OCI-M1 (cell line): Measurements from ENCODE around the gene STK10.
A peak's percentile ranks its signal among the peaks of the same experiment; 100 is the strongest.

Experiments used
- DNase-seq: peaks from one replicate; lab custom pipeline; 2025; lab: John Stamatoyannopoulos, UW

Gene STK10

GRCh38 chr5:172051643-172052339 lies 136.2 kb downstream of the STK10 start:
- DNase-seq = no peak

- DNase-seq = no peak
These were observed 137.9 kb downstream of the STK10 start for GRCh38 chr5:172050080-172050479.

GRCh38 chr5:172049226-172049796 lies 138.7 kb downstream of the STK10 start:
- no peak for DNase-seq

- DNase-seq = no peak
These were observed 139.4 kb downstream of the STK10 start for GRCh38 chr5:172048539-172049101.

- DNase-seq = no peak
These were observed 139.9 kb downstream of the STK10 start for GRCh38 chr5:172048170-172048422.

GRCh38 chr5:172046593-172046992 lies 141.4 kb downstream of the STK10 start:
- DNase-seq = no peak

- DNase-seq = no peak
These were observed 142.8 kb downstream of the STK10 start for GRCh38 chr5:172045315-172045632.

GRCh38 chr5:172044631-172045314 lies 143.3 kb downstream of the STK10 start:
- no peak for DNase-seq

GRCh38 chr5:172043865-172044264 lies 144.2 kb downstream of the STK10 start:
- DNase-seq = no peak

- DNase-seq = no peak
These were observed 145.8 kb downstream of the STK10 start for GRCh38 chr5:172042183-172042582.

GRCh38 chr5:172038167-172038566 lies 149.9 kb downstream of the STK10 start:
- DNase-seq = no peak

- DNase-seq = no peak
These were observed 153.0 kb downstream of the STK10 start for GRCh38 chr5:172035049-172035448.

GRCh38 chr5:172031894-172032461 lies 156.0 kb downstream of the STK10 start:
- DNase-seq = no peak

- no peak for DNase-seq
These were observed 158.1 kb downstream of the STK10 start for GRCh38 chr5:172029876-172030275.

GRCh38 chr5:172028167-172028566 lies 159.9 kb downstream of the STK10 start:
- no peak for DNase-seq

- peak; percentile 36 for DNase-seq
These were observed 167.8 kb downstream of the STK10 start for GRCh38 chr5:172020110-172020786.

- no peak for DNase-seq
These were observed 172.7 kb downstream of the STK10 start for GRCh38 chr5:172015346-172015745.

- peak; percentile 66 for DNase-seq
These were observed 177.7 kb downstream of the STK10 start for GRCh38 chr5:172010278-172010677.

GRCh38 chr5:172009536-172010270 lies 178.3 kb downstream of the STK10 start:
- DNase-seq = no peak

- peak; percentile 94 for DNase-seq
These were observed 179.3 kb downstream of the STK10 start for GRCh38 chr5:172008689-172009141.

- DNase-seq = peak; percentile 28
These were observed 179.9 kb downstream of the STK10 start for GRCh38 chr5:172008111-172008455.
